Memory B cell (primary cell): ENCODE data around the gene TSC1.

Experiments used
- ATAC-seq: fragments of 150-1000 bp; cut with Tn5 transposase; 2 replicates; pipeline ENCODE4 v1.10.0; 2021; ENCODE audit warnings: low read depth, mild to moderate bottlenecking, moderate library complexity
- DNase-seq, 2 donors: peaks; one replicate each; pipeline ENCODE4 v3.0.0; 2022; ENCODE audit warnings: low spot score in 2 of 2
- H3K27ac Mint-ChIP-seq: one replicate; pipeline ENCODE4 v1.8.0; 2022; ENCODE audit warnings: mild to moderate bottlenecking, moderate library complexity, mixed read lengths
- H3K27me3 Mint-ChIP-seq: one replicate; pipeline ENCODE4 v1.8.0; 2022; ENCODE audit warnings: mixed read lengths
- H3K36me3 Mint-ChIP-seq: one replicate; pipeline ENCODE4 v1.8.0; 2022; ENCODE audit warnings: mild to moderate bottlenecking, mixed read lengths
- H3K4me1 Mint-ChIP-seq: one replicate; pipeline ENCODE4 v1.8.0; 2022; ENCODE audit warnings: mixed read lengths
- H3K4me3 Mint-ChIP-seq: one replicate; pipeline ENCODE4 v1.8.0; 2022; ENCODE audit warnings: mild to moderate bottlenecking, moderate library complexity, mixed read lengths
- H3K9me3 Mint-ChIP-seq: one replicate; pipeline ENCODE4 v1.8.0; 2022; ENCODE audit warnings: mixed read lengths

Gene TSC1

GRCh38 chr9:132901858-132902831, 42.3 kb downstream of the TSC1 start:
- peaks cover 24% of the 10 kb centered on the region for H3K36me3 Mint-ChIP-seq
- peak overlapping the region; percentile 59 for H3K27ac Mint-ChIP-seq
- H3K27me3 Mint-ChIP-seq, result no peaks in the 10 kb centered on the region
- DNase-seq (peak; percentile 82 to 86), ATAC-seq (peak; percentile 99)
- no peak overlapping the region for H3K4me3 Mint-ChIP-seq
- no peaks in the 10 kb centered on the region for H3K4me1 Mint-ChIP-seq
- H3K9me3 Mint-ChIP-seq, result no peaks in the 10 kb centered on the region

- no peaks in the 10 kb centered on the region for H3K27me3 Mint-ChIP-seq
- peaks cover 24% of the 10 kb centered on the region for H3K36me3 Mint-ChIP-seq
- no peaks in the 10 kb centered on the region for H3K9me3 Mint-ChIP-seq
- ATAC-seq (no peak), DNase-seq (no peak)
- H3K4me1 Mint-ChIP-seq, result no peaks in the 10 kb centered on the region
- no peak overlapping the region for H3K27ac Mint-ChIP-seq
- H3K4me3 Mint-ChIP-seq, result no peak overlapping the region
These were observed 46.4 kb downstream of the TSC1 start for GRCh38 chr9:132898051-132898450.

- Mint-ChIP-seq H3K4me1 (no peaks in the 10 kb centered on the region), H3K9me3 (no peaks in the 10 kb centered on the region), H3K27ac (no peak overlapping the region), H3K27me3 (no peaks in the 10 kb centered on the region), H3K36me3 (peaks cover 21% of the 10 kb centered on the region), H3K4me3 (no peak overlapping the region)
- ATAC-seq (no peak), DNase-seq (no peak)
These were observed 47.5 kb downstream of the TSC1 start for GRCh38 chr9:132896906-132897305.

GRCh38 chr9:132896264-132896663, 48.2 kb downstream of the TSC1 start:
- no peaks in the 10 kb centered on the region for H3K4me1 Mint-ChIP-seq
- no peak overlapping the region for H3K27ac Mint-ChIP-seq
- H3K27me3 Mint-ChIP-seq, result no peaks in the 10 kb centered on the region
- ATAC-seq (no peak), DNase-seq (no peak)
- H3K4me3 Mint-ChIP-seq, result no peak overlapping the region
- no peaks in the 10 kb centered on the region for H3K9me3 Mint-ChIP-seq
- peaks cover 21% of the 10 kb centered on the region for H3K36me3 Mint-ChIP-seq

GRCh38 chr9:132894862-132895835, 49.3 kb downstream of the TSC1 start:
- Mint-ChIP-seq H3K9me3 (no peaks in the 10 kb centered on the region), H3K4me1 (no peaks in the 10 kb centered on the region), H3K27ac (no peak overlapping the region), H3K27me3 (no peaks in the 10 kb centered on the region), H3K4me3 (no peak overlapping the region), H3K36me3 (peaks cover 16% of the 10 kb centered on the region)
- no peak for ATAC-seq
- no peak for DNase-seq

GRCh38 chr9:132894346-132894745, 50.1 kb downstream of the TSC1 start:
- ATAC-seq (no peak), DNase-seq (no peak)
- no peaks in the 10 kb centered on the region for H3K27me3 Mint-ChIP-seq
- no peaks in the 10 kb centered on the region for H3K9me3 Mint-ChIP-seq
- no peaks in the 10 kb centered on the region for H3K4me1 Mint-ChIP-seq
- H3K27ac Mint-ChIP-seq, result no peak overlapping the region
- no peak overlapping the region for H3K4me3 Mint-ChIP-seq
- H3K36me3 Mint-ChIP-seq, result peaks cover 16% of the 10 kb centered on the region

- H3K36me3 Mint-ChIP-seq, result peaks cover 10% of the 10 kb centered on the region
- no peaks in the 10 kb centered on the region for H3K9me3 Mint-ChIP-seq
- DNase-seq, result no peak
- no peak overlapping the region for H3K4me3 Mint-ChIP-seq
- H3K27ac Mint-ChIP-seq, result peak overlapping the region; percentile 35
- no peak for ATAC-seq
- peaks cover 10% of the 10 kb centered on the region for H3K4me1 Mint-ChIP-seq
- H3K27me3 Mint-ChIP-seq, result no peaks in the 10 kb centered on the region
These were observed 52.0 kb downstream of the TSC1 start for GRCh38 chr9:132892400-132892799.

- peak in 1 of 2 donors; percentile 28 for DNase-seq
- peaks cover 2% of the 10 kb centered on the region for H3K36me3 Mint-ChIP-seq
- ATAC-seq, result peak; percentile 14
- peaks cover 23% of the 10 kb centered on the region for H3K4me1 Mint-ChIP-seq
- peak overlapping the region; percentile 51 for H3K4me3 Mint-ChIP-seq
- no peaks in the 10 kb centered on the region for H3K27me3 Mint-ChIP-seq
- no peaks in the 10 kb centered on the region for H3K9me3 Mint-ChIP-seq
- peak overlapping the region; percentile 92 for H3K27ac Mint-ChIP-seq
These were observed 56.3 kb downstream of the TSC1 start for GRCh38 chr9:132888151-132888550.

GRCh38 chr9:132887181-132888120, 57.0 kb downstream of the TSC1 start:
- H3K4me1 Mint-ChIP-seq, result peaks cover 27% of the 10 kb centered on the region
- peaks cover 2% of the 10 kb centered on the region for H3K36me3 Mint-ChIP-seq
- DNase-seq, result no peak

GRCh38 chr9:132886334-132886725, 58.1 kb downstream of the TSC1 start:
- H3K36me3 Mint-ChIP-seq, result peaks cover 2% of the 10 kb centered on the region
- no peak overlapping the region for H3K4me3 Mint-ChIP-seq
- DNase-seq, result no peak
- ATAC-seq, result no peak
- H3K27ac Mint-ChIP-seq, result no peak overlapping the region
- H3K9me3 Mint-ChIP-seq, result no peaks in the 10 kb centered on the region
- H3K4me1 Mint-ChIP-seq, result peaks cover 27% of the 10 kb centered on the region
- H3K27me3 Mint-ChIP-seq, result no peaks in the 10 kb centered on the region

More at GRCh38 chr9:132887181-132888120, 57.0 kb downstream of the TSC1 start:
- Mint-ChIP-seq H3K4me3 (peak overlapping the region; percentile 51), H3K9me3 (no peaks in the 10 kb centered on the region), H3K27ac (no peak overlapping the region), H3K27me3 (no peaks in the 10 kb centered on the region)
- no peak for ATAC-seq

- no peak overlapping the region for H3K27ac Mint-ChIP-seq
- peak; percentile 19 for ATAC-seq
These were observed 58.6 kb downstream of the TSC1 start for GRCh38 chr9:132885720-132886333.

GRCh38 chr9:132883349-132884294, 60.8 kb downstream of the TSC1 start:
- DNase-seq, result no peak
- Mint-ChIP-seq H3K4me1 (peaks cover 34% of the 10 kb centered on the region), H3K4me3 (no peak overlapping the region), H3K27me3 (no peaks in the 10 kb centered on the region), H3K9me3 (no peaks in the 10 kb centered on the region), H3K27ac (no peak overlapping the region), H3K36me3 (peaks cover 2% of the 10 kb centered on the region)
- no peak for ATAC-seq

More at GRCh38 chr9:132885720-132886333, 58.6 kb downstream of the TSC1 start:
- Mint-ChIP-seq H3K4me1 (peaks cover 27% of the 10 kb centered on the region), H3K36me3 (peaks cover 2% of the 10 kb centered on the region), H3K27me3 (no peaks in the 10 kb centered on the region), H3K4me3 (no peak overlapping the region), H3K9me3 (no peaks in the 10 kb centered on the region)
- DNase-seq, result no peak
